ENCODE data around the gene ICA1L.

DNA sequence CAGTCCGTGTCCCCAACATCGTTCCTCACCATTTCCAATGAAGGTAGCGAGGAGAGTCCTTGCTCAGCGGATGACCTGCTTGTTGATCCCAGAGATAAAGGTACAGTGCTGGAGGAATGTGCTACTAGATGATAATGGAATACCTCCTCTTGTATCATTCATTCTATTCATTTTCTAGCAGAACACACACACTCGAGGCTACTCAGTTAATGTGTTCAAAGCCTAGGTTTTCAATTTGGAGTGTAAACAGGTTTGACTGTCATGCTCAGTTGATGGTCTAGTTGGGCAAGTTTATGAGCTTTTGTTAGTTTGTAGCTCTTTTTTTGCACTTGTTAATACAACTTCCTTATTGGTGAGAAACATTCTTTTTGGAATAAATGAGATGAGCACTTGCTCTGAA is 114.2 kb downstream of the ICA1L start:
- TF ChIP-seq SMC3 (IDR thresholded peaks at IDR 0.05; ENCODE audit: low read depth, low read length) (no peak), MXI1 (IDR thresholded peaks at IDR 0.05; ENCODE audit: borderline replicate concordance, low read depth, low read length) (no peak), CHD1 (IDR thresholded peaks at IDR 0.05; ENCODE audit: low read depth, low read length) (no peak), USF2 (IDR thresholded peaks at IDR 0.05; ENCODE audit: low read depth, low read length) (no peak), POLR2A (IDR thresholded peaks at IDR 0.05; ENCODE audit: low read depth, low read length) (no peak), CEBPB (IDR thresholded peaks at IDR 0.05; ENCODE audit: low read depth, low read length) (no peak), MAZ (IDR thresholded peaks at IDR 0.05; ENCODE audit: borderline replicate concordance, low read depth, low read length) (no peak), FOS (IDR thresholded peaks at IDR 0.05; ENCODE audit: low read depth, low read length) (no peak), RCOR1 (IDR thresholded peaks at IDR 0.05; ENCODE audit: insufficient replicate concordance, low read length) (no peak)
- TF ChIP-seq, protein P1, sequence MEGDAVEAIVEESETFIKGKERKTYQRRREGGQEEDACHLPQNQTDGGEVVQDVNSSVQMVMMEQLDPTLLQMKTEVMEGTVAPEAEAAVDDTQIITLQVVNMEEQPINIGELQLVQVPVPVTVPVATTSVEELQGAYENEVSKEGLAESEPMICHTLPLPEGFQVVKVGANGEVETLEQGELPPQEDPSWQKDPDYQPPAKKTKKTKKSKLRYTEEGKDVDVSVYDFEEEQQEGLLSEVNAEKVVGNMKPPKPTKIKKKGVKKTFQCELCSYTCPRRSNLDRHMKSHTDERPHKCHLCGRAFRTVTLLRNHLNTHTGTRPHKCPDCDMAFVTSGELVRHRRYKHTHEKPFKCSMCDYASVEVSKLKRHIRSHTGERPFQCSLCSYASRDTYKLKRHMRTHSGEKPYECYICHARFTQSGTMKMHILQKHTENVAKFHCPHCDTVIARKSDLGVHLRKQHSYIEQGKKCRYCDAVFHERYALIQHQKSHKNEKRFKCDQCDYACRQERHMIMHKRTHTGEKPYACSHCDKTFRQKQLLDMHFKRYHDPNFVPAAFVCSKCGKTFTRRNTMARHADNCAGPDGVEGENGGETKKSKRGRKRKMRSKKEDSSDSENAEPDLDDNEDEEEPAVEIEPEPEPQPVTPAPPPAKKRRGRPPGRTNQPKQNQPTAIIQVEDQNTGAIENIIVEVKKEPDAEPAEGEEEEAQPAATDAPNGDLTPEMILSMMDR (conservative IDR thresholded peaks at IDR 0.05; ENCODE audit: low read depth, low read length), result no peak
- TF ChIP-seq, protein P2, sequence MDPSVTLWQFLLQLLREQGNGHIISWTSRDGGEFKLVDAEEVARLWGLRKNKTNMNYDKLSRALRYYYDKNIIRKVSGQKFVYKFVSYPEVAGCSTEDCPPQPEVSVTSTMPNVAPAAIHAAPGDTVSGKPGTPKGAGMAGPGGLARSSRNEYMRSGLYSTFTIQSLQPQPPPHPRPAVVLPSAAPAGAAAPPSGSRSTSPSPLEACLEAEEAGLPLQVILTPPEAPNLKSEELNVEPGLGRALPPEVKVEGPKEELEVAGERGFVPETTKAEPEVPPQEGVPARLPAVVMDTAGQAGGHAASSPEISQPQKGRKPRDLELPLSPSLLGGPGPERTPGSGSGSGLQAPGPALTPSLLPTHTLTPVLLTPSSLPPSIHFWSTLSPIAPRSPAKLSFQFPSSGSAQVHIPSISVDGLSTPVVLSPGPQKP (IDR thresholded peaks at IDR 0.05; ENCODE audit: borderline replicate concordance, low read depth, low read length), result no peak

Data from IMR-90 (cell line).